Common myeloid progenitor, CD34-positive (primary cell): ENCODE results near the gene HIGD1C.
"Not testable (repeated sequence)": the region's sequence is repeated elsewhere in the genome, so short reads cannot be mapped to it uniquely, and the experiment has no call there.

Experiments
- CTCF ChIA-PET: fragments of 350-600 bp; sonication (Branson Sonifier 250); formaldehyde crosslinking; loops from one replicate; lab custom pipeline; 2021; ENCODE audit warnings: antibody characterized with exemption; lab: Charles Lee
- POLR2A ChIA-PET: fragments of 350-600 bp; sonication (Branson Sonifier 250); formaldehyde crosslinking; loops from one replicate; lab custom pipeline; 2021; ENCODE audit warnings: antibody characterized with exemption; lab: Charles Lee
- DNase-seq, 3 donors: peaks; one replicate each; pipeline versions ENCODE4 v3.0.0 to v3.0.0-alpha.2; 2013
- H3K27ac ChIP-seq, 2 experiments: 1 replicate in 1 of 2; 2 replicates in 1 of 2; pipeline ENCODE4 v1.7.0; 2013; ENCODE audit warnings: inconsistent platforms in 2 of 2, low read length in 2 of 2, mild to moderate bottlenecking in 2 of 2, low read depth in 1 of 2, moderate library complexity in 1 of 2; ENCODE audit not compliant: severe bottlenecking in 2 of 2, insufficient read depth in 1 of 2, poor library complexity in 1 of 2
- H3K27me3 ChIP-seq, 5 experiments: replicated peaks in 2 of 5; 1 replicate in 3 of 5; 2 replicates in 2 of 5; pipeline versions ENCODE4 v1.6.1 to v1.7.0; 2013; ENCODE audit warnings: low read length in 4 of 5, mild to moderate bottlenecking in 2 of 5, moderate library complexity in 2 of 5, inconsistent platforms in 1 of 5; ENCODE audit not compliant: insufficient read depth in 5 of 5, control insufficient read depth in 4 of 5
- H3K36me3 ChIP-seq, 4 experiments: 1 replicate in 2 of 4; 2 replicates in 2 of 4; pipeline versions ENCODE4 v1.6.1 to v1.7.0; 2013; ENCODE audit warnings: low read length in 3 of 4, control low read depth in 1 of 4, mild to moderate bottlenecking in 1 of 4; ENCODE audit not compliant: control insufficient read depth in 4 of 4, insufficient read depth in 4 of 4
- H3K4me1 ChIP-seq, 4 experiments: 1 replicate in 3 of 4; 2 replicates in 1 of 4; pipeline versions ENCODE4 v1.6.1 to v1.7.1; 2013; ENCODE audit warnings: low read length in 3 of 4, mild to moderate bottlenecking in 3 of 4, control low read depth in 1 of 4, inconsistent platforms in 1 of 4, moderate library complexity in 1 of 4; ENCODE audit not compliant: control insufficient read depth in 4 of 4, insufficient read depth in 4 of 4; ENCODE audit errors: control extremely low read depth in 1 of 4
- H3K4me3 ChIP-seq, 7 experiments: 1 replicate in 4 of 7; 2 replicates in 3 of 7; pipeline versions ENCODE4 v1.5.1 to v1.7.0; 2013; ENCODE audit warnings: mild to moderate bottlenecking in 7 of 7, low read length in 6 of 7, moderate library complexity in 6 of 7, inconsistent platforms in 2 of 7, low read depth in 2 of 7, control low read depth in 1 of 7; ENCODE audit not compliant: insufficient read depth in 4 of 7, control insufficient read depth in 1 of 7; ENCODE audit errors: extremely low read depth in 1 of 7
- H3K9me3 ChIP-seq, 5 experiments: 1 replicate in 4 of 5; 2 replicates in 1 of 5; pipeline versions ENCODE4 v1.6.1 to v1.7.1; 2013; ENCODE audit warnings: low read length in 4 of 5, mild to moderate bottlenecking in 2 of 5, inconsistent platforms in 1 of 5, low read depth in 1 of 5, moderate library complexity in 1 of 5; ENCODE audit not compliant: control insufficient read depth in 4 of 5, insufficient read depth in 2 of 5; ENCODE audit errors: control extremely low read depth in 1 of 5
- WGBS: methylation state at CpG from one replicate; pipeline ENCODE4 v1.1.5; 2013; ENCODE audit not compliant: insufficient coverage; 5-methylcytosine and 5-hydroxymethylcytosine counted together

HIGD1C gene

DNA sequence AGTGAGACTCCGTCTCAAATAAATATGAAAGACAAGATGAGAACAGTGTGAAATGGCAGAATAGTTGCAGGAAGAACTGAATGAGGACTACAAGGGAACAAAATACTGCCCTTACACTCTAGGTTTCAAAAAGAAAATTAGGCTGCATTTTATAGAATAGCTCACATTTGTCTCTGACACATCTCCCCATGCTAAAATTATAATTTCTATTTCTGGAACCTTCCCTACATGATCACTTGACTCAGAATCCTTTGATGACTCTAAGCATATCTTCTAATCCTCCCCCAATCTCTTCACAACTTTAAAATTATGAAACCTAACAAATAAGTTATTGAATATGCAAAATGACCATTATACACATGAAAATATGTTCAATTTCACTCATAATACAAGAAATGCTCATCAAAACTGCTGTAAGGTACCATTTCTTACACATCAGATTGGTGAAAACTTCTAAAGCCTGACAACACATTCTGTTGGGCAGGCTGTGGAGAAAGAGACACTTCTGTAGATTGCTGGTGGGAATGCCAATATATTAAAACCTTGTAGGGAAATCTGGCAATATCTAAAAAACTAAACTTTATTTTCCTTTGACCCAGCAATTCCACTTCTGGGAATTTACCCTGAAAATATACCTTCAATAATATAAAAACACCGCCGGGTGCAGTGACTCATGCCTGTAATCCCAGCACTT, 4.3 kb upstream of the HIGD1C start:
- POLR2A ChIA-PET: no interaction called here
- no peaks in the 10 kb centered on the region for H3K4me1 ChIP-seq
- no peaks in the 10 kb centered on the region for H3K27me3 ChIP-seq
- 100% methylated on average over 3 of the region's 3 CpGs for WGBS
- no peaks in the 10 kb centered on the region for H3K9me3 ChIP-seq
- CTCF ChIA-PET: interaction anchor here (0.7 kb wide), 1 partner anchor 122 kb away, joined by 3 read pairs; no protein-coding TSS in a partner anchor
- H3K4me3 ChIP-seq: no peak overlapping the region
- H3K27ac ChIP-seq: no peak overlapping the region
- no peaks in the 10 kb centered on the region for H3K36me3 ChIP-seq
- no peak for DNase-seq

DNA sequence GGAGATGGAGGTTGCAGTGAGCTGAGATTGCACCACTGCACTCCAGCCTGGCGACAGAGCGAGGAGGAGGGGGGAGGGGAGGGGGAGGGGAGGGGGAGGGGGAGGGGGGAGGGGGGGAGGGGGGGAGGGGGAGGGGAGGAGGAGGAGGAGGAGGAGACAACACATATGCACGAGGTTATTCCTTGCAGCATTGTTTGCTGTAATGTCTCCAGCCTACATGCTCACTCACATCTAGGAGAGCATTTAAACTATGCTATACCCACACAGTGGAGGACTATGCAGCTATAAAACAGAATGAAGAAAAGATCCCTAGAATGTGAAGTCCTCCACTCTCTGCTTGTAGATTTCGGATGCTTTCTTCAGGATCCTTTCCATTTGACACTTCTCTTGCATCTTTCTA, 3.5 kb upstream of the HIGD1C start:
- no peak overlapping the region for H3K4me3 ChIP-seq
- 100% methylated on average over 1 of the region's 4 CpGs for WGBS
- CTCF ChIA-PET: interaction anchor here (0.9 to 1.4 kb wide), 2 partner anchors 10 to 17 kb away, joined by 3 read pairs; no protein-coding TSS in a partner anchor
- H3K27ac ChIP-seq: no peak overlapping the region
- H3K36me3 ChIP-seq: no peaks in the 10 kb centered on the region
- DNase-seq: no peak
- H3K4me1 ChIP-seq: no peaks in the 10 kb centered on the region
- no peaks in the 10 kb centered on the region for H3K9me3 ChIP-seq
- POLR2A ChIA-PET: no interaction called here
- no peaks in the 10 kb centered on the region for H3K27me3 ChIP-seq

DNA sequence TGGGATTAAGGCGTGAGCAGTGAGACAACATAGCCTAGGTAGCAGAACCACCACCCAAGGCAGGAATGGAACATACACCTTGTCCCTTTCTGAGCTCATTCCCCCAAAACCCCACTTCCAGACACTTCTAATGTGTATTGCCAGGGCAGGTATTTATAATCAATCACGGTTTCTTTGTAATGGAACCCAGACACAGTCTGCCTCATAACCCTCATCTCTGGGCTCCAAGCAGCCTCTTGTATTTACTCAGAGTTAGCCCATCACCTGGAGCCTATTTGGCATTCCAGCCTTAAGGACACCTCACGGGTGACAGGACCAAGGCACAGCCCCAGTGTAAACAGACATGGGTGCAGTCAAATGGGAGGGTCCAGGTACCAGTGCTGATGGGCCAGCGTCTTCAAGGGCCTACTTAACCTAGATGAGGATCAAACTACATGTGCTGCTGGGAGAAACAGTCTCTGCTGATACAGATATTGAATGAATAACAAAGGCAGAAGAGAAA, 2.5 kb upstream of the HIGD1C start:
- CTCF ChIA-PET: interaction anchor here (0.9 to 1.4 kb wide), 2 partner anchors 9 to 18 kb away, joined by 3 read pairs; no protein-coding TSS in a partner anchor
- 100% methylated on average over 4 of the region's 4 CpGs for WGBS

GRCh38 chr12:50951112-50951511, 1.2 kb upstream of the HIGD1C start:
- POLR2A ChIA-PET: no interaction called here

More for the DNA sequence above, 2.5 kb upstream of the HIGD1C start:
- Histone ChIP-seq H3K27me3 (no peaks in the 10 kb centered on the region), H3K27ac (no peak overlapping the region), H3K4me1 (no peaks in the 10 kb centered on the region), H3K9me3 (no peaks in the 10 kb centered on the region), H3K36me3 (no peaks in the 10 kb centered on the region), H3K4me3 (no peak overlapping the region)
- POLR2A ChIA-PET: no interaction called here
- no peak for DNase-seq

DNA sequence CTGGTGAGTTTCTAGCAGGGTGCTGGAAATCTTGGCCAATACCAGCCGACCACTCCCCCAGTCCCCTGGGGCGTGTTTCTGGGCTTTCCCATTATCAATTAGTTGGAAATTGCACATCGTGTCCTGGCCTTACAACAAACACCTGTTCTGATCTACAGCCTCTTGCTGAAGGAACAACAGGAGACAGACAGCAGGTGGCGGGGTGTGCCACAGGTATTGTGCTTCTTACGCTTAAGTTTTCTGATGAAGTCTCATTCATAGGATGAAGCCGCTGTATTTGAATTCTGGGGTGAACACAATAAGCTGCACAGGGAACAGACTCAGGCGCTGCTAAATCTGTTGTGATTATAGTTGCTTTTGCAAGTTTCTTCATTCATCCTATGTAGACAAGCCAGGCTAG, 703 bp downstream of the HIGD1C start:
- no peaks in the 10 kb centered on the region for H3K27me3 ChIP-seq
- H3K9me3 ChIP-seq: no peaks in the 10 kb centered on the region
- ChIA-PET CTCF (no interaction called here), POLR2A (no interaction called here)
- no peaks in the 10 kb centered on the region for H3K4me1 ChIP-seq
- H3K27ac ChIP-seq: no peak overlapping the region
- no peaks in the 10 kb centered on the region for H3K36me3 ChIP-seq
- no peak for DNase-seq
- 97% methylated on average over 6 of the region's 7 CpGs for WGBS
- no peak overlapping the region for H3K4me3 ChIP-seq

More at GRCh38 chr12:50951112-50951511, 1.2 kb upstream of the HIGD1C start:
- 100% methylated on average over 2 of the region's 2 CpGs for WGBS
- H3K9me3 ChIP-seq: no peaks in the 10 kb centered on the region
- H3K36me3 ChIP-seq: no peaks in the 10 kb centered on the region
- H3K27ac ChIP-seq: no peak overlapping the region
- CTCF ChIA-PET: no interaction called here
- H3K4me1 ChIP-seq: no peaks in the 10 kb centered on the region
- H3K27me3 ChIP-seq: no peaks in the 10 kb centered on the region
- no peak overlapping the region for H3K4me3 ChIP-seq
- DNase-seq: no peak

- CTCF ChIA-PET: not testable (repeated sequence)
These were observed 2.4 kb downstream of the HIGD1C start for GRCh38 chr12:50954789-50955188.

DNA sequence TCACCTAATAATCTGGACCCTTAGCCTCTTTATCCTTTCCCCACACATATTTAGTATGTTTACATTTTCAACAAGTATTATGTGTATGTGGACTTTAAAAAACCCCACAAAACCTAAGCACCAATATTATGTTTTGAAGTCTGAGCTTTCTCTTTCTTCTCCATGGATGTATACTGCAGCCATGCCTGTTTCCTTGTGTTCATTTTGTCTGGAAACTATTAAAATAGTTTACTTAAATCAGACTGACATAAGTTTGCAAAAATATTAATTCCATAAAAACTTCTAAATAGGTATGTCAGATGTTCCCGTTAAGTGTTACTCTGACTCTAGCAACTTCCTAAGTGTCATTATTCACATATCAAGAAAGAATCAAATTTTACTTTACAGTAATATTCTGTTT, 2.9 kb downstream of the HIGD1C start:
- ChIA-PET CTCF (interaction anchor here (1.3 kb wide), 1 partner anchor 32 kb away, joined by 3 read pairs; no protein-coding TSS in a partner anchor), POLR2A (interaction anchor here (1.0 kb wide), 1 partner anchor 15 kb away, joined by 3 read pairs; no protein-coding TSS in a partner anchor)
- no peak for DNase-seq
- no CpG with 5 or more reads among the region's 1 CpG for WGBS
- H3K27me3 ChIP-seq: no peaks in the 10 kb centered on the region
- H3K4me1 ChIP-seq: no peaks in the 10 kb centered on the region
- no peaks in the 10 kb centered on the region for H3K36me3 ChIP-seq
- no peak overlapping the region for H3K27ac ChIP-seq
- no peak overlapping the region for H3K4me3 ChIP-seq
- no peaks in the 10 kb centered on the region for H3K9me3 ChIP-seq

More at GRCh38 chr12:50954789-50955188, 2.4 kb downstream of the HIGD1C start:
- DNase-seq, H3K4me3 ChIP-seq, H3K4me1 ChIP-seq, H3K9me3 ChIP-seq, H3K27me3 ChIP-seq, H3K36me3 ChIP-seq, H3K27ac ChIP-seq: not testable (repeated sequence)
- 93% methylated on average over 2 of the region's 2 CpGs for WGBS
- POLR2A ChIA-PET: interaction anchor here (0.7 to 1.0 kb wide), 2 partner anchors 15 to 187 kb away, joined by 3 read pairs; no protein-coding TSS in a partner anchor
